ENCODE results near the gene POU2AF1. TPM values are rescaled to one million over a fixed set of nuclear protein-coding genes. Genes with fewer than 3 reads are reported as not detected.

The POU2AF1 gene
- total RNA-seq, 3 donors from 2014 or later = 0.16 to 5.6 (median 3.5) TPM

GRCh38 chr11:111370902-111371578, 8.0 kb downstream of the POU2AF1 start:
- intact Hi-C loops (cut with DNase I; ENCODE audit: low total_unique reads) = no loop called here
- Histone ChIP-seq H3K36me3 (no peaks in the 10 kb centered on the region), H3K4me3 (no peak overlapping the region), H3K9me3 (no peaks in the 10 kb centered on the region), H3K27ac (no peak overlapping the region), H3K27me3 (no peaks in the 10 kb centered on the region), H3K4me1 (no peaks in the 10 kb centered on the region)
- TF ChIP-seq POLR2AphosphoS5 (IDR thresholded peaks at IDR 0.05) = no peak
- TF ChIP-seq, protein P1, sequence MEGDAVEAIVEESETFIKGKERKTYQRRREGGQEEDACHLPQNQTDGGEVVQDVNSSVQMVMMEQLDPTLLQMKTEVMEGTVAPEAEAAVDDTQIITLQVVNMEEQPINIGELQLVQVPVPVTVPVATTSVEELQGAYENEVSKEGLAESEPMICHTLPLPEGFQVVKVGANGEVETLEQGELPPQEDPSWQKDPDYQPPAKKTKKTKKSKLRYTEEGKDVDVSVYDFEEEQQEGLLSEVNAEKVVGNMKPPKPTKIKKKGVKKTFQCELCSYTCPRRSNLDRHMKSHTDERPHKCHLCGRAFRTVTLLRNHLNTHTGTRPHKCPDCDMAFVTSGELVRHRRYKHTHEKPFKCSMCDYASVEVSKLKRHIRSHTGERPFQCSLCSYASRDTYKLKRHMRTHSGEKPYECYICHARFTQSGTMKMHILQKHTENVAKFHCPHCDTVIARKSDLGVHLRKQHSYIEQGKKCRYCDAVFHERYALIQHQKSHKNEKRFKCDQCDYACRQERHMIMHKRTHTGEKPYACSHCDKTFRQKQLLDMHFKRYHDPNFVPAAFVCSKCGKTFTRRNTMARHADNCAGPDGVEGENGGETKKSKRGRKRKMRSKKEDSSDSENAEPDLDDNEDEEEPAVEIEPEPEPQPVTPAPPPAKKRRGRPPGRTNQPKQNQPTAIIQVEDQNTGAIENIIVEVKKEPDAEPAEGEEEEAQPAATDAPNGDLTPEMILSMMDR (IDR thresholded peaks at IDR 0.05) = no peak
- no peak for TF ChIP-seq POLR2A (IDR thresholded peaks at IDR 0.05)
- no peak for DNase-seq (ENCODE audit: low spot score in 2 of 2)

- intact Hi-C loops (cut with DNase I; ENCODE audit: low total_unique reads) = no loop called here
- DNase-seq (ENCODE audit: low spot score in 2 of 2) = no peak
- TF ChIP-seq POLR2AphosphoS5 (IDR thresholded peaks at IDR 0.05) (no peak), POLR2A (IDR thresholded peaks at IDR 0.05) (no peak)
- TF ChIP-seq, protein P1 (IDR thresholded peaks at IDR 0.05) = no peak
- Histone ChIP-seq H3K4me1 (no peaks in the 10 kb centered on the region), H3K36me3 (no peaks in the 10 kb centered on the region), H3K27ac (no peak overlapping the region), H3K4me3 (no peak overlapping the region), H3K27me3 (no peaks in the 10 kb centered on the region), H3K9me3 (no peaks in the 10 kb centered on the region)
These were observed 8.7 kb downstream of the POU2AF1 start for GRCh38 chr11:111370270-111370901.

- Histone ChIP-seq H3K36me3 (no peaks in the 10 kb centered on the region), H3K27ac (no peak overlapping the region), H3K27me3 (no peaks in the 10 kb centered on the region), H3K4me1 (no peaks in the 10 kb centered on the region), H3K4me3 (no peak overlapping the region), H3K9me3 (no peaks in the 10 kb centered on the region)
- DNase-seq (ENCODE audit: low spot score in 2 of 2) = no peak
- intact Hi-C loops (cut with DNase I; ENCODE audit: low total_unique reads) = no loop called here
- TF ChIP-seq POLR2AphosphoS5 (IDR thresholded peaks at IDR 0.05) = no peak
These were observed 10.9 kb downstream of the POU2AF1 start for GRCh38 chr11:111368285-111368560.

- Histone ChIP-seq H3K4me3 (no peak overlapping the region), H3K27me3 (no peaks in the 10 kb centered on the region), H3K9me3 (no peaks in the 10 kb centered on the region), H3K4me1 (no peaks in the 10 kb centered on the region), H3K27ac (no peak overlapping the region), H3K36me3 (no peaks in the 10 kb centered on the region)
- TF ChIP-seq POLR2A (IDR thresholded peaks at IDR 0.05) = no peak
- intact Hi-C loops (cut with DNase I; ENCODE audit: low total_unique reads) = no loop called here
- no peak for DNase-seq (ENCODE audit: low spot score in 2 of 2)
These were observed 11.4 kb downstream of the POU2AF1 start for GRCh38 chr11:111367411-111368284.

DNA sequence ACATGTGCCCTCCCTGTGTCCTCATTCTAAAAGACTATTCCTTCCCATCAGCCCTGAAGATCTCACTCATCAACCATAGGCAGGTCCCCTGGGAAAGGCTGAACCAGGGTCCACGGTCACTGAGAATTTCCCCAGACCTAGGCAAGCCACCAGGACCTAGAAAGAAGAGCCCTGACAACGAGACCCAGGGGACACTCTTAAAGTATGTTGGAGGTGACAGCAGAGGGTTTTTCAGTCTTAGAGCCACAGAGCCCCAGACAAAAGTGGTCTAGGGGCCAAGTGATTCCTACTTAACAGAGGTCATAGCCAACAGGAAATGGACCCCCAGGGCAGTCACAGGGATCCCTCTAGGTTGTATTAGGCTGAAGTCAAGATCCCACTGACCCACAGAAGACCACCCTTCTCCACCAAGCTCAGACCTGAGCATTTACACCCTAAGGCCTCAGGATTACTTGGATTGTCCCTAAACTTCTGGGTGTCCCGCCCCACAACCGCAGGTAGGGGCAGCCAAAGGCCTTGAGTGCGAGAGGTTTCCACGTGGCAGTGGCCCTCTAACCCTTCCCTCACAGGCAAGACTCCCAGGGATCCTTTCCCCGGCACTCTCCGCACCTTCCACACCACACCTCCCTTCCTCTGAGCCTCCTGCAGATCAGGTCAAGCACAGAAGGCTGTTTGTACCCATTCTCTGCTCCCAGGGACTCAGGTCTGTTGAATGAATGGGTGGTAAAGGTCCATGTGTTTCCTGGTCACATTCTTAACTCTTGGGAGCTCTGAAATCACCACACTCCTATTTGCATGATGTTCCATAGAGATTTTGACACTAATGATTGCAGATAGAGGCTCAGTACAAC, 12.3 kb downstream of the POU2AF1 start:
- H3K27ac ChIP-seq = no peak overlapping the region

More for the DNA sequence above, 12.3 kb downstream of the POU2AF1 start:
- H3K4me1 ChIP-seq = no peaks in the 10 kb centered on the region
- no peak overlapping the region for H3K4me3 ChIP-seq
- no peaks in the 10 kb centered on the region for H3K27me3 ChIP-seq
- no peak for DNase-seq (ENCODE audit: low spot score in 2 of 2)
- TF ChIP-seq POLR2AphosphoS5 (IDR thresholded peaks at IDR 0.05) = no peak
- no peak for TF ChIP-seq POLR2A (IDR thresholded peaks at IDR 0.05)
- TF ChIP-seq, protein P1 (IDR thresholded peaks at IDR 0.05) = no peak
- H3K36me3 ChIP-seq = no peaks in the 10 kb centered on the region
- no peaks in the 10 kb centered on the region for H3K9me3 ChIP-seq
- intact Hi-C loops (cut with DNase I; ENCODE audit: low total_unique reads) = no loop called here

Data from breast epithelium (tissue), 4 donors.